ENCODE results near the gene PCSK2. TPM values are rescaled to one million over a fixed set of nuclear protein-coding genes. Genes with fewer than 3 reads are reported as not detected.

The PCSK2 gene
- polyA plus RNA-seq, 2 of the 4 experiments (the other 2 are of a cell fraction): 0.01 TPM; not detected in 1

- peak overlapping the region; percentile 70 for H3K4me2 ChIP-seq
- FAIRE-seq: no peak
- H3K9me3 ChIP-seq: no peaks in the 10 kb centered on the region
- CTCF ChIA-PET: interaction anchor here (0.5 to 10.9 kb wide), 49 partner anchors 8 to 770 kb away, joined by 3 to 230 read pairs (median 6); partner anchors contain the start of genes BFSP1, DSTN and RRBP1
- ATAC-seq: peak in 1 of 2 experiments; percentile 8; a peak in 2 of 6 replicates
- no peak overlapping the region for H3K4me3 ChIP-seq
- 78% methylated on average over 19 of the region's 19 CpGs for WGBS (ENCODE audit: missing lambda C conversion rate)
- POLR2A ChIA-PET: interaction anchor here (0.6 to 0.7 kb wide), 3 partner anchors 23 to 112 kb away, joined by 3 to 6 read pairs (median 4); no protein-coding TSS in a partner anchor
- TF ChIP-seq FOSL2 (IDR thresholded peaks at IDR 0.05): no peak
- peak; percentile 60 for TF ChIP-seq FOSL2 (CRISPR knock-in tag; IDR thresholded peaks at IDR 0.05)
- no peak for TF ChIP-seq ZNF302 (CRISPR knock-in tag; IDR thresholded peaks at IDR 0.05)
- no peak for TF ChIP-seq FOXS1 (CRISPR knock-in tag; IDR thresholded peaks at IDR 0.05)
- TF ChIP-seq HOXB5 (CRISPR knock-in tag; IDR thresholded peaks at IDR 0.05): no peak
- TF ChIP-seq SREBF2 (IDR thresholded peaks at IDR 0.05): no peak
- TF ChIP-seq ESRRA (IDR thresholded peaks at IDR 0.05; ENCODE audit: borderline replicate concordance, low read length): no peak
- no peak for TF ChIP-seq E2F6 (IDR thresholded peaks at IDR 0.05; ENCODE audit: borderline replicate concordance, low read depth)
- no peak for DNase-seq (ENCODE audit: low read depth in 1 of 2, low spot score in 1 of 2)
- peak overlapping the region in 1 of 2 experiments; percentile 64; a peak in 2 of 6 replicates for H3K27ac ChIP-seq
- H3K4me1 ChIP-seq: 0 out of 3 replicates have a peak, but pooled peaks cover 3% of the 10 kb centered on the region
Measured at GRCh38 chr20:17505636-17506517, 279.0 kb downstream of the PCSK2 start.

DNA sequence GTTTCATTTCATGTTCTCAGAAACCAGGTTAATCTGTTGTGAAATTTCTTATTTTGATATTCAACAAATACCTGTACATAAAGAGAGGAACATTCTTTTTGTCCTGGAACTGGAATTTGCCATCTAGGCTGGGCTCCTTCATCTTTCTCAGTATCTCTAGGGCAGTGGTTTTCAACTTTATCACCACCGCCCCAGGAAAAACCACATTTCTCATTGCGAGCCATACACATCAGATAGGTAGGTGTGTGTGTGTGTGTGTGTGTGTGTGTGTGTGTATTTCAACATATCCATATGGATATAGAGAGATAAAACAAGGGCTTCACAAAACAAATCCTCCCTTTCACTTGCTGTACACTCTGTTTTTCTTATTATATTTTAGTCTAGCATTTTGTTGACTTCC, 280.2 kb downstream of the PCSK2 start:
- no peak for DNase-seq (ENCODE audit: low read depth in 1 of 2, low spot score in 1 of 2)
- H3K4me2 ChIP-seq: no peak overlapping the region
- no peak for FAIRE-seq
- TF ChIP-seq CEBPB (IDR thresholded peaks at IDR 0.05) (no peak), EP300 (IDR thresholded peaks at IDR 0.05) (no peak), CHD2 (IDR thresholded peaks at IDR 0.05; ENCODE audit: low read length, partially characterized antibody) (no peak), JUN (IDR thresholded peaks at IDR 0.05) (no peak), RAD21 (conservative IDR thresholded peaks at IDR 0.05 in 1 of 2, IDR thresholded peaks at IDR 0.05 in 1 of 2) (no peak)
- TF ChIP-seq, protein P1, sequence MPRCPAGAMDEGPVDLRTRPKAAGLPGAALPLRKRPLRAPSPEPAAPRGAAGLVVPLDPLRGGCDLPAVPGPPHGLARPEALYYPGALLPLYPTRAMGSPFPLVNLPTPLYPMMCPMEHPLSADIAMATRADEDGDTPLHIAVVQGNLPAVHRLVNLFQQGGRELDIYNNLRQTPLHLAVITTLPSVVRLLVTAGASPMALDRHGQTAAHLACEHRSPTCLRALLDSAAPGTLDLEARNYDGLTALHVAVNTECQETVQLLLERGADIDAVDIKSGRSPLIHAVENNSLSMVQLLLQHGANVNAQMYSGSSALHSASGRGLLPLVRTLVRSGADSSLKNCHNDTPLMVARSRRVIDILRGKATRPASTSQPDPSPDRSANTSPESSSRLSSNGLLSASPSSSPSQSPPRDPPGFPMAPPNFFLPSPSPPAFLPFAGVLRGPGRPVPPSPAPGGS (IDR thresholded peaks at IDR 0.05): no peak
- no peak for ATAC-seq
- ChIA-PET POLR2A (interaction anchor here (0.7 kb wide), 1 partner anchor 111 kb away, joined by 6 read pairs; no protein-coding TSS in a partner anchor), CTCF (interaction anchor here (3.5 to 10.9 kb wide), 2 partner anchors 111 to 142 kb away, joined by 36 to 230 read pairs; no protein-coding TSS in a partner anchor)
- H3K9me3 ChIP-seq: no peaks in the 10 kb centered on the region
- H3K4me3 ChIP-seq: no peak overlapping the region
- 0 out of 3 replicates have a peak, but pooled peaks cover 3% of the 10 kb centered on the region for H3K4me1 ChIP-seq
- WGBS (ENCODE audit: missing lambda C conversion rate): 88% methylated on average over 2 of the region's 2 CpGs
- no peak overlapping the region for H3K27ac ChIP-seq

- CTCF ChIA-PET: interaction anchor here (1.4 kb wide), 1 partner anchor 29 kb away, joined by 5 read pairs; no protein-coding TSS in a partner anchor
- Histone ChIP-seq H3K27ac (no peak overlapping the region), H3K9me3 (no peaks in the 10 kb centered on the region), H3K4me3 (no peak overlapping the region), H3K4me2 (no peak overlapping the region), H3K4me1 (0 out of 3 replicates have a peak, but pooled peaks cover 3% of the 10 kb centered on the region)
- FAIRE-seq (no peak), DNase-seq (ENCODE audit: low read depth in 1 of 2, low spot score in 1 of 2) (no peak), ATAC-seq (no peak)
- TF ChIP-seq CBX2 (IDR thresholded peaks at IDR 0.05; ENCODE audit: borderline replicate concordance, low read depth): no peak
- TF ChIP-seq NPAS2 (CRISPR knock-in tag; IDR thresholded peaks at IDR 0.05; ENCODE audit: borderline replicate concordance): no peak
- TF ChIP-seq SREBF2 (IDR thresholded peaks at IDR 0.05): no peak
- TF ChIP-seq E2F6 (IDR thresholded peaks at IDR 0.05; ENCODE audit: borderline replicate concordance, low read depth): no peak
- no peak for TF ChIP-seq KDM5A (IDR thresholded peaks at IDR 0.05)
- TF ChIP-seq, protein P1 (IDR thresholded peaks at IDR 0.05): no peak
- TF ChIP-seq CBX8 (IDR thresholded peaks at IDR 0.05): no peak
- TF ChIP-seq, protein P2, sequence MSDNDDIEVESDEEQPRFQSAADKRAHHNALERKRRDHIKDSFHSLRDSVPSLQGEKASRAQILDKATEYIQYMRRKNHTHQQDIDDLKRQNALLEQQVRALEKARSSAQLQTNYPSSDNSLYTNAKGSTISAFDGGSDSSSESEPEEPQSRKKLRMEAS (IDR thresholded peaks at IDR 0.05): no peak
- TF ChIP-seq CHD4 (IDR thresholded peaks at IDR 0.05; ENCODE audit: borderline replicate concordance): no peak
- no peak for TF ChIP-seq GATA3 (IDR thresholded peaks at IDR 0.05; ENCODE audit: borderline replicate concordance)
- no peak for TF ChIP-seq ELK1 (IDR thresholded peaks at IDR 0.05; ENCODE audit: low read depth, low read length)
- no peak for TF ChIP-seq SMC3 (IDR thresholded peaks at IDR 0.05)
- no peak for TF ChIP-seq HOXB13 (CRISPR knock-in tag; IDR thresholded peaks at IDR 0.05; ENCODE audit: low read depth)
- 61% methylated on average over 5 of the region's 5 CpGs for WGBS (ENCODE audit: missing lambda C conversion rate)
- POLR2A ChIA-PET: no interaction called here
Measured at GRCh38 chr20:17507531-17507930, 280.7 kb downstream of the PCSK2 start.

Data from A549 (cell line).